ENCODE measurements around the gene PPP2R5E.
"Not testable (repeated sequence)": the region's sequence is repeated elsewhere in the genome, so short reads cannot be mapped to it uniquely, and the experiment has no call there.

PPP2R5E gene

DNA sequence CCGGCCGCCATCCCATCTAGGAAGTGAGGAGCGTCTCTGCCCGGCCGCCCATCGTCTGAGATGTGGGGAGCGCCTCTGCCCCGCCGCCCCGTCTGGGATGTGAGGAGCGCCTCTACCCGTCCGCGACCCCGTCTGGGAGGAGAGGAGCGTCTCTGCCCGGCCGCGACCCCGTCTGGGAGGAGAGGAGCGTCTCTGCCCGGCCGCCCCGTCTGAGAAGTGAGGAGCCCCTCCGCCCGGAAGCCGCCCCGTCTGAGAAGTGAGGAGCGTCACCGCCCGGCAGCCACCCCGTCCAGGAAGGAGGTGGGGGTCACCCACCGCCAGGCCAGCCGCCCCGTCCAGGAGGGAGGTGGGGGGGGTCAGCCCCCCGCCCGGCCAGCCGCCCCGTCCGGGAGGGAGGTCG is 20.7 kb downstream of the PPP2R5E start:
- not testable (repeated sequence) for DNase-seq (ENCODE audit: low read depth, low spot score)

DNA sequence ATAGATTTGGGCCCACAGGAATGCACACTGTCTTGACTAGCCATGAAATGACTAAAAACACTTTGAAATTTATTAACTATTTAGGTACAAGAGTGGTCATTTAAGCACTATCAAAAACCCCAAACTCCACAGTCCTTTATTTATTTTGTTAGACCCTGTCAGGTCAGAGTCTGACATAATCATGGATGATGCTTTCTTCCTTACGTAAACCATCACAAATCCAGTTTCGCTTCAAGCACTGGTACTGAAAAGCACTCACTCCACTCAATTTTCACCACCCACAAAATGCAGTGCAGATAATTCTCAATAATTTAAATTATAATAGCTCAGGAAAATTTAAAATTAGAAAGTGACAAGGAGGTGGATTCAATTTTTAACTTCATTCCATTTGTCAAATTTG is 25.8 kb downstream of the PPP2R5E start:
- DNase-seq (ENCODE audit: low read depth, low spot score): no peak

DNA sequence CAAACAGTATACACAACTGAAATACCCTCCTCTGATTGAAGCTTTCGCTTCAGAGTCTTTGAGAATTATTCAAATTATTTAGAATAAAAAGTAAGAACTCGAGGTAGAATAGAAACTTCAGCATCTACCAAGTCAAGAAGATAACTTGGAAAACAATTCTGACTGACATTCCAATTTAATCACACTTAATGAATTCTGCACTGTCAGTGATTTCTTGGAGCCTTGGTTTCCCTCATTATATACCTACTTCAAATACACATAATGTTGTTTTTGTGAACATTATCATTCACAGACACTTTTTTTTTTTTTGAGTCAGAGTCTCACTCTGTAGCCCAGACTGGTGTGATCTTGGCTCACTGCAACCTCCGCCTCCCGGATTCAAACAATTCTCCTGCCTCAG is 27.9 kb downstream of the PPP2R5E start:
- DNase-seq (ENCODE audit: low read depth, low spot score): no peak

DNA sequence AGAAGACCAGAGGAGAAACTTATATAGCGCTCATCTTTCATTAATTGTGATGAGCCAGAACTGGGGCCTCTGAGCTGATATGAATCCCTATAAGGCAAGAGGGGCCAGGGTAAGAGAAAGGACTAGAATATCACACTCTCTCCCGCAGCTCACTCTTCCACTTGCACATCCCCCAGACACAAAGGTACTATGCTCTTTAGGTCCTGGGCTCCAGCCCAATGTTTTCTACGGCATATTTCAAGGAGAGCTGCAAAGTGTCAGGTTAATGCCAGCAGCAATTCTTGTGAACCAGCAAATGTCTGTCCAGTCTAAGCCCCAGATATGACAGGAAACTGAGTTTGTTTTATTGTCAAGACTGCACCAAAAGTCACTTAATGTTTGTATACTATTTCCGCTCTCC is 29.4 kb downstream of the PPP2R5E start:
- no peak for DNase-seq (ENCODE audit: low read depth, low spot score)

DNA sequence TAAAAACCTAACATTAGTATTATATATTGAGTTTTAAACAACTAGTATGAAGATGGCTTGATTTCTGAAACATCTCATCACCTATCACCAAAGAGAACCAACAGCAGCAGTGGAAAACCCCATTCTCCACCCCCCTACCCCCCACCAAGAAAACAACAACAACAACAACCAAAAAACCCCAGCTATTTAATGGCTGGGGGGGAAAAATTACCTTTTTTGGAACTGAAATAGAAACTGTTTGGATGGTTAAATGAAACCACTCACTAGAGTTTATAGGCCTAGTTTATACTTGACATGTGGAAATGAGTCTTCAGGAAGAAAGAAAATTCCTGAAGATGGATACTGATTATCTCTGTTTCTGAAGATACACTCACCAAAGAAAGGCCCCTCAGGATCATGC is 30.3 kb downstream of the PPP2R5E start:
- no peak for DNase-seq (ENCODE audit: low read depth, low spot score)

DNA sequence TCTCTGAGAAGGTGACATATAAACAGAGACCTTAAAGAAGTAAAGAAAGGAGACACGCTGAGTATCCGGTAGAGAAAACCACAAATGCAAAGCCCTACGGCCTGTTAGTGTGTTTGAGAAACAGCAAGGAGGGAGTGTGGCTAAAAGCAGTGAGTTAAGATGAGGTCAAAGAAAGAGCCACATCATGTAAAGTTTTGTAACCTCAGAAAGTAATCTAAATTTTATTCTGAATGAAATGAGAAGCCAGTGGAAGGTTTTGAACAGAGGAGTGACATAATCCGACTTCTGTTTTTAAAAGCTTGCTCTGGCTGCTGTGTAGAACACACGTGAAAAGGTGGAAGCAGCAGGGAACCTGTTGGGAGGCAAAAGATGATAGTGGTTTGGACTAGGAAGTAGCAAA is 32.6 kb downstream of the PPP2R5E start:
- no peak for DNase-seq (ENCODE audit: low read depth, low spot score)

DNA sequence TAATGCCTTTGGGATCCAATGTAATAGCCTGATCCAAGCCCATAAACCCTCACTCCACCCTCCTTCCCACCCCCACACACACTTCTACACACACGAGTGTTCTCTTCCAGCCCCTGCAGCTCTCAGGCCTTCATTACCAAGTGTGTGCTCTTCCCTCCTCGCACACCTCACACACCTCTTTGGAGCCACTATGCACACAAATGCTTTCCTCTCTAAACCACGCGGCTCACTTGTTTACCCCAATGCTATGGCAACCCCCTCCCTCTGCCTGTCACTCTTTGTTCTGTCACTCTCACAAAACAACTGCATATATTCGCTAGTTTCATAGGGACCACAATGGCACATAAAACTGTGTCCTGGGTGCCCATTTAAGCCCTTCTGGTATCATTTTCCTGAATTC is 35.1 kb downstream of the PPP2R5E start:
- no peak for DNase-seq (ENCODE audit: low read depth, low spot score)

DNA sequence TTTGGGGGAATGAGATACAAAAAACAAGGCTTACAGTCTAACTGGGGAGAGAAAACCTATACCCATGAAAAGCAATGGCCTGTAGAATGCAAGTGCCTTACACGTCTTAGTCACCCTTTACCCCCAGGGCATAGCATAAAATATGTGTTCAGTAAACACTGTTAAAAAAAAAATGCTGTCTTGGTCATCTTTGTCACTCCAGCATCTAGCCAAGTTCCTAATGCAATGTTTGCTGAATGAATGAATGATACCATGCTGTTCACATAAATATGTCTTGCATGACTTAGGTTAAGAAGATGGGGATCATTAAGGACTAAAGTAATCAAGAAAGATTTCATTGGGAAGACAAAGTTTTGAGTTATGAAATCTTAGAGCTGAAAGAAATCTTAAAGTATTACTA is 38.5 kb downstream of the PPP2R5E start:
- DNase-seq (ENCODE audit: low read depth, low spot score): no peak

DNA sequence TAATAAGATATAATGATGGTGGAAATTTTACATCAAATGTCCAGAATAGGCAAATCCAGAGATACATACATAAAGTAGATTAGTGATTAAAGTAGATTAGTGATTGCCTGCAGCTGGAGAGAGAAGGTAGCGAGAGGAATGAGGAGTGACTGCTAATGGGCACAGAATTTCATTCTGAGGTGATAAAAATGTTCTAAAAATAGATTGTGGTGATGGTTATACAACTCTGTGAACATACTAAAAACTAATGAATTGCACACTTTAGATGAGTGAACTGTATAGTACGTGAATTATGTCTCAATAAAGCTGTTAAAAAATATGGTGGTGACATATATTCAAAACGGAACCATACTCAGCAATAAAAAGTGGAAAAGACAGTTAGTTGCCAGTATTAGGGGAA is 41.7 kb downstream of the PPP2R5E start:
- no peak for DNase-seq (ENCODE audit: low read depth, low spot score)

DNA sequence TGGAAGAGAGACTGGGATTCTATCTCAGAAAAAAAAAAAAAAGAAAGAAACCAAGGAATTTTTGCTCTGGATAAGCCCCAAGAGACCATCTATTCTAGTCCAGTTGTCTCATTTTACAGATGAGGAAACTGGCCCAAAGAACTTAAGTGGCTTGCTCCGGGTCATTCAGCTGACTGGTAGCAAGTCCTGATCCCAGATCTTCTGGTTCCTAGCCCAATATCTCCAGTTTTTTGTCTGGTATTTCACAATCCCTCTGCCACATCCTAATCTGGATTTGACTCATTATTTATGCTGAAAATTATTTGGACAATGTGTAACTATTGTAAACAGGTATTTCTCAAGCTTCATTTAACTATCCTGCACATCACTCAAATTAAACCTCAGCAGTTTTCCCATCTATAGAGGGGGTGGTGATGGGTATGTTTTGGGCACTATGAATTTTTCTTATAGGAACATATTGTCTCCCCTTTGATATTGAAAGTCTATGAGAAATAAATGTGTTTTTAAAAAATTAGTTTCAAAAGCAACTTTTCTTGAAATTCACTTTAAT is 43.4 kb downstream of the PPP2R5E start:
- no peak for DNase-seq (ENCODE audit: low read depth, low spot score)

DNA sequence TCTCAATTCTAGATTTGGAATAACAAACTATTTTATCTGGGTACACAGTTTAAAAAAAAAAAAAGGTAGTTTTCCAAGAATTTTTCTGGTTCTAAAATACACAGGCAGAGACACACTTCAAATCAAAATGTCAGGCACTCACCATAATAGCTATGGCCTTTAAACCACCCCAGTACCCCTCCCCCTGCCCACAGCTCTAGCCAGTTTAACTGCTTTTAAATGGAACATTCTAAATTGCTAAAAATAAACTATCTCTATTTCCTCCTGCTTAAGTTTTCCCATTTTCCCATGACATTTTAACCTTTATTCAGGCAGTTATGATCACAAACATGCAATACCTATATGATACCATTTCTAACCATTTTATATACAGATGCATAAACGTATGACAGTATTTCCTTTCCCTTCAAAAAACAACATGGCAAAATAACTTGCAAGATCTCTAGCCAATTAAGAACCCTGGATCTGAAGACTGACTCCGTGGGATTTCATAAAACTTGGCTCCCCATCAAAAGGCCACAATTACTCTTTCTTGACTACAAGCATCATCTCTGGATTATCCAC is 46.3 kb downstream of the PPP2R5E start:
- DNase-seq (ENCODE audit: low read depth, low spot score): no peak

DNA sequence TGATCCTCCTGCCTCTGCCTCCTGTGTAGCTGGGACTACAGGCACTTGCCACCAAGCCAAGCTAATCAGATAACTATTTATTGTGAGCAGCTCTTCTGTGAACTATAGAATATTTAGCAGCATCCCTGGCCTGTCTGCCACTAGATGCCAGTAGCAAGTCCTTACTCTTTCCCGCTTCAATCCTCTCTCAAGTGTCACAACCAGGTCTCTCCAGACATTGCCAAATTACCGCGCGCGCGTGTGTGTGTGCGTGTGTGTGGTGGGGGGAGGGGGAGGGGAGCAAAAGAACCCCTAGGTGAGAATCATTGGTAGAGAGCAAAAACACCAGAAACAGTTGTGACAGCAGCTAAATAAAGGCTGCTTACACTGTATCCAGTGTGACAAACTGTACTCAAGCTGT is 49.9 kb downstream of the PPP2R5E start:
- DNase-seq (ENCODE audit: low read depth, low spot score): no peak

DNA sequence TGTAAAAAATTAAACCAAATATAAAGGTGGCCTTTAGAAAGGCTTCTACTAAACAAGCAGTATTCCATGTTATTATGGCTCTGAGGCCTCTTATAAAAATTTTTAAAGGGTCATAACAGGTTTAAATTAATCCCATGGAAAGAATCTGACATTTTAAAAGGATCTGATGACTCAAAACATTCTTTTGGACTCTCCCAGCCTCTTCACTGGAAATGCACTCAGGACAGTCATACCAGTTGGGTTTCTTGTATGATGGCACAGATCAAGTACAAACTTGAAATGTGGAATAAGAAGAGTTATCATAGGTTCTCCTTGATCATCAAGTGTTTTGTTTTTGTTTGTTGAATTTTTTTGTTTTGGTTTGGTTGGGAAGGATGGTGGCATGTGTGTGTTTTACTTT is 50.8 kb downstream of the PPP2R5E start:
- DNase-seq (ENCODE audit: low read depth, low spot score): no peak

DNA sequence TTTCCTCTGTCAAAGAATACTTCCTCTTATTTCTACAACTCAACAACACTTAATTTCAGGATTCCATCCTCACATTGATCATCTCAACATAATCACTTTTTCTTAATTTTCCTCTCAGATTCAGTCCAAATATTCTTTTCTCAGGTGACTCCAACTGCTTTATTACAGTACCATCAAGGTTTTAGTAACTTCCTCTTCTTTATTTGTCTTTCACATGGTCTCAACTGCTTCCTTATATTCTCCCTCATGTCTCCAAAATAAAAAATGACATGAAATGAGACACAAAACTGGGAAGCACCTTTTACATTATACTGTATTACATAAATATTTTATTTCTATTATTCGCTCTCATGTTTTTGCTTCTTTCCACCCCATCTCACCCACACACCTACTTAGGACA is 55.5 kb downstream of the PPP2R5E start:
- no peak for DNase-seq (ENCODE audit: low read depth, low spot score)

DNA sequence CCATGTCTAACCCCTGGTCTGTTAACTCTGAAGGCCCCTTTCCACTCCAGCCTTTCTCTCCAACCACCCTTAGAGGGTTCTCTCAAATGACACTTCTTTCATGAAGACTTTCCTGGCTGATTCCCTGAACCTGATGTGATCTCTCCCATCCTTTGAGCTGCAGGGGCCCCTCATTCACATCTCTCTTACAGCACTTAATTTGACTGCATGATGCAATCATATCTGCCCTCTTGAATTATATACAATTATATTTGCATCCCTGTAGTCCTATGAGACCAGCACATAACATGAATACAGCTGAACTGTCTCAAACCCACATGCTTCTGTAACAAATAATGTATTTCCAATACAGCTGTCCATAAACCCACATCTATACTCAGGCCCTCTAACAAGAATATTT is 56.4 kb downstream of the PPP2R5E start:
- DNase-seq (ENCODE audit: low read depth, low spot score): no peak

DNA sequence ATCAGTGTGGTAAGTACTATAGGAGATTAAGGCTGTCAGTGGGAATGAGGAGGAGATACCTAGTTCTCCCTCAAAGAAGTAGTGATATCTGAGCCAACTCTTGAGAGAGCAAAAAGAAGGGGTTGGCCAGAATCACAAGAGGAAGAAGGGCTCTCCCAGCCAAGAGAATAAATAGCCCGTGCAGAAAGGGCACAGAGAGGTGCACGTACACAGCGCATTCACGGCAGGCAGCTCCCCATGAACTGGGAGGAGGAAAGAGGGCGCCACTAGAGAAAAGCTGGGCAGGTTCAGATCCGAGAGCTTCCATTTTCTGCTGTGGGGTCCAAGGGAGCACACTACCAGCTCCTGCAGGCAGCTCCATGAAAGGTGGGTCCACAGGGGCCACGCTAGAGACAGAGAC is 59.9 kb downstream of the PPP2R5E start:
- DNase-seq (ENCODE audit: low read depth, low spot score): no peak

DNA sequence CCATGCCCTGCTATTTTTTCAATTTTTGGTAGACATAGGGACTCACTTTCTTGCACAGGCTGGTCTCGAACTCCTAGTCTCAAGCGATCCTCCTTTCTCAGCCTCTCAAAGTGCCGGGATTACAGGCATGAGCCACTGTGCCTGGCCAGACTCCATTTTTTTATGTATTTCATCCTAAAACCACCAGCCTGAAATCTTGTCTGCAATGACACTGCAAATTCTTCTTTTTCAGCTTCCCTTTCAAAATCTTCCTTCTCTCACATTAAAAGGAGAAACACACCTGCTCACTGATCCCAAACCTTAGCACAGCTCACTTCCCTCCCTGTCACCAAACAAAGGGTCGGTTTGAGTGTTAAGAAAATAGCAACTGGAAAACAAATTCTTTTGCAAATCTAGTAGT is 62.6 kb downstream of the PPP2R5E start:
- no peak for DNase-seq (ENCODE audit: low read depth, low spot score)

DNA sequence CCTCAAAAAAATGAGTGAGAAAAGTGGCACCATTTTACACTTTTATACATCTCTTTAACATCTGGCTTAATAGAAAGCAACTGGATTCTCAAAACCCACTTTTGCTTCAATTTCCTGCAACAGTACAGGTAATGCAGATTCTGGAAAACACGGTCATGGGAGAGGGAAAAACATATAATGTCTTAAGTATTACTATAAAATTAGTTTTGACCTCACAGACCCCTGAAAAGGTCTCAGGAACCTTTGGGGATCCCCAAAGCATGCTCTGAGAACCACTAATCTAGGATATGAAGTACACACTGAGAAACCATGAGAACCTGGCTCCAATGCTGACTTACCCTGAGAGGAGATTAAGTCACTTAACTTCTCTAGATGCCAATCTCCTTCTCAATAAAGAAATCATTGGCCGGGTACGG is 64.7 kb downstream of the PPP2R5E start:
- DNase-seq (ENCODE audit: low read depth, low spot score): no peak

DNA sequence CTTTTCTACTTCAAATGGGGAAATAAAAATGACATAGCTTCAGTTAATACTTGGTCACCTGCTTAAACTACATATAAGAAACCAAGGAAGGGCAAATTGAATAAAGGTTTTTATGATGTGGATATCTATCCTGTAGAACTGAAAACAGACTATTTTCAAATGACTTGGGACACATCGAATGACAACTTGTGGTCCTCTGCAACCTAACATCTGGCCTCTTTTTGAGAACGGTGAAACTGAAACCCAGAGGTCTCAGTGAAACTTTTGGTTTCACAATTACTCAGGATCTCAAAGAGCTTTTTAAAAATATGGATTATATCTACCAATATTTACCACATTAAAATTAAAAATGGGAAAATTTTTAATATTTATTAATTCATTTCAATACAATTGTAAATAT is 65.2 kb downstream of the PPP2R5E start:
- no peak for DNase-seq (ENCODE audit: low read depth, low spot score)

DNA sequence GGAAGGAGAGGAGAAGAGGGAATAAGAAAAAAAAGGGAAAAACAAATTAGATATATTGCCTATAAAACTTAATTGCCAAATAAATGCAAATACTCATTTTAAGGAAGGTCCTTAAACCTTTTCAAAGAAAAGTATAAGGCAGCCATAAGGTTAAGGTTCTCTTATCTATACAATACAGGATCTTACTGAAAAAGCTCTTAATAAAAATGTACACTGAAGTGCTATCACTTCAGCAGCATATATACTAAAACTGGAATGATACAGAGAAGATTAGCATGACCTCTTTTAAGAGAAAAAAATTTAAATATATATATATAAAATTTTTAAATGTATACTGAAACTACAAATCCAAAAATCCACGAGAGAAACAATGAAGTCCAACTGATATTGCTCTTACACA is 65.6 kb downstream of the PPP2R5E start:
- no peak for DNase-seq (ENCODE audit: low read depth, low spot score)

DNA sequence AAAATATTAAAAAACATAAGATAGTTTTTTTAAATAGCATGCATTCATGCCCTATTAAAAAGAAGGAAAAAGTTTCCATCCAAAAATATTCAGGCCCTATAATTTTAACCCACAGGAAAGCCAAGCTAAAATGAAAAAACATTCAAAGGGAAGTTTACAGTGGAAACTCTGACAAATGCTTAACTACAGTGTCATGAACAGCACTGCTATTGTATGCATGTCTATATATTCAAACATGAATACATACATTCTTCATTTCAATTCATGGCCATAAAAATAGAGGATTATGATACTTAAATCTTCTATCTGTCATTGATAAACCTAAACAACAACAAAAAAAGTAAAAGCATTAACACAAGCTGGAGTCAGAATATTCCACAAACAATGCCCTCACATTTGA is 67.4 kb downstream of the PPP2R5E start:
- DNase-seq (ENCODE audit: low read depth, low spot score): no peak

DNA sequence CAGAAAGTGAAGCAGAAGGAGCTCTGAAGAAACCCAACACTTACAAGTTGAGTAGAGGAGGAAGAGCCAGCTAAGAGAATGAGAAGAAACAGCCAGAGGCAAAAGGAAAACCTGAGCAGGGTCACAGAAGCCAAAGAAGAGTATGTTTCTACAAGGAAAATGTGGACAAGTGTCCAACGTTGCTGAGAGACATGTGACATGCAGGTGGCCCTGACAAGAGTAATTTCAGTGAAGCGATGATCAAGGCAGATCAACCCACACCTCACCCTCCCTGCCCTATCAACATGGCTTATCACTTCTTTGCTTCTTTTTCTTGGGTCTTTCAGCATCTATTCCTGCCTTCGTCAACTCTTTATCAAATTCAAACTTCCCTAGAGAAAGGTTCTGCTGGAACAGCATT is 68.3 kb downstream of the PPP2R5E start:
- DNase-seq (ENCODE audit: low read depth, low spot score): no peak

DNA sequence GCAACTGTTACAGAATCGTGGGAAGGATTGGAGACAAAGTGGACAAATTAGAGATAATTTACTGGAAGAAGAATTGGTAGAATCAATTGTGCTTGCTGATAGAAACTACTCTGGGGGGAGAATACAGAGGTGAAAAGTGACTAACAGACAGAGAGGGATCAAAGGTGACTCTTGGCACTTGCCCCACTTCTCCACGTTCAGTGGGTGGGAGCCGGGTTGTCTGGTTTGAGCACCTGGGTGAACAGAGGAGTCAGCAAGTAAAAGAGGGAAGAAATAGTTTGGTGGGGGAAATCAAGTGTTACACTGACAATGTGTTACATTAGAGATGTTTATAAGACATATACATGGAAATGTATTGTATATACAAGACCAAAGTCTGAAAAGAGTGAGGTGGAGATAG is 69.1 kb downstream of the PPP2R5E start:
- no peak for DNase-seq (ENCODE audit: low read depth, low spot score)

Measured in activated naive CD8-positive, alpha-beta T cell treated with anti-CD3 and anti-CD28 coated beads, Interleukin-2, amount 50 U/mL, for 16 hours (primary cell).